Measurements from ENCODE around the gene SLC7A14.
"Not testable (repeated sequence)": the region's sequence is repeated elsewhere in the genome, so short reads cannot be mapped to it uniquely, and the experiment has no call there.

SLC7A14 gene

GRCh38 chr3:170593634-170594033 lies 7.8 kb upstream of the SLC7A14 start:
- no peak for DNase-seq (ENCODE audit: low spot score)

- DNase-seq (ENCODE audit: low spot score) = no peak
These were observed 3.2 kb upstream of the SLC7A14 start for GRCh38 chr3:170589113-170589512.

GRCh38 chr3:170585008-170585936 lies 603 bp downstream of the SLC7A14 start:
- DNase-seq (ENCODE audit: low spot score) = peak; percentile 25

GRCh38 chr3:170584585-170585007 lies 1.3 kb downstream of the SLC7A14 start:
- peak; percentile 79 for DNase-seq (ENCODE audit: low spot score)

GRCh38 chr3:170579646-170580045 lies 6.2 kb downstream of the SLC7A14 start:
- no peak for DNase-seq (ENCODE audit: low spot score)

- peak; percentile 56 for DNase-seq (ENCODE audit: low spot score)
These were observed 13.1 kb downstream of the SLC7A14 start for GRCh38 chr3:170572665-170573253.

GRCh38 chr3:170567598-170567997 lies 18.3 kb downstream of the SLC7A14 start:
- not testable (repeated sequence) for DNase-seq (ENCODE audit: low spot score)

- no peak for DNase-seq (ENCODE audit: low spot score)
These were observed 19.5 kb downstream of the SLC7A14 start for GRCh38 chr3:170566413-170566812.

GRCh38 chr3:170565495-170565894 lies 20.4 kb downstream of the SLC7A14 start:
- DNase-seq (ENCODE audit: low spot score) = no peak

- DNase-seq (ENCODE audit: low spot score) = no peak
These were observed 21.2 kb downstream of the SLC7A14 start for GRCh38 chr3:170564664-170565063.

GRCh38 chr3:170563712-170564423 lies 22.0 kb downstream of the SLC7A14 start:
- DNase-seq (ENCODE audit: low spot score) = peak; percentile 47

GRCh38 chr3:170562080-170562479 lies 23.8 kb downstream of the SLC7A14 start:
- DNase-seq (ENCODE audit: low spot score) = no peak

GRCh38 chr3:170560717-170561382 lies 25.0 kb downstream of the SLC7A14 start:
- no peak for DNase-seq (ENCODE audit: low spot score)

GRCh38 chr3:170560296-170560695 lies 25.6 kb downstream of the SLC7A14 start:
- DNase-seq (ENCODE audit: low spot score) = no peak

- no peak for DNase-seq (ENCODE audit: low spot score)
These were observed 27.4 kb downstream of the SLC7A14 start for GRCh38 chr3:170558427-170558826.

GRCh38 chr3:170555329-170555728 lies 30.5 kb downstream of the SLC7A14 start:
- DNase-seq (ENCODE audit: low spot score) = no peak

GRCh38 chr3:170553788-170554757 lies 31.8 kb downstream of the SLC7A14 start:
- DNase-seq (ENCODE audit: low spot score) = no peak

- no peak for DNase-seq (ENCODE audit: low spot score)
These were observed 34.6 kb downstream of the SLC7A14 start for GRCh38 chr3:170551252-170551651.

GRCh38 chr3:170542704-170543103 lies 43.2 kb downstream of the SLC7A14 start:
- no peak for DNase-seq (ENCODE audit: low spot score)

- DNase-seq (ENCODE audit: low spot score) = no peak
These were observed 46.0 kb downstream of the SLC7A14 start for GRCh38 chr3:170539897-170540296.

GRCh38 chr3:170536712-170537111 lies 49.2 kb downstream of the SLC7A14 start:
- DNase-seq (ENCODE audit: low spot score) = no peak

Measured in AG08396 (cell line).